K562 (cell line): ENCODE results near the gene RAB31. TPM values are rescaled to one million over a fixed set of nuclear protein-coding genes. Genes with fewer than 3 reads are reported as not detected.

Experiments
- ATAC-seq: fragments of 200-7000 bp; cut with Tn5 transposase; 3 replicates; pipeline ENCODE4 v1.9.1; 2020; ENCODE audit warnings: moderate library complexity
- BruUV-seq: library from RNA; stranded (reverse); fragments of 400-500 nt; replicated peaks from 2 replicates; lab custom pipeline; 2021; lab: Mats Ljungman, UMichigan
- CTCF ChIA-PET: fragments of 300-600 bp; formaldehyde crosslinking; extraction: SDS; loops from one replicate; lab custom pipeline; 2021; ENCODE audit warnings: low intra/inter-chr PET ratio; lab: Yijun Ruan, JAX
- POLR2A ChIA-PET: fragments of 300-600, 350-650 bp; sonication (Branson Sonifier 250); formaldehyde crosslinking; extraction: SDS; loops from one replicate; lab custom pipeline; 2021; ENCODE audit warnings: antibody characterized with exemption, inconsistent platforms; lab: Yijun Ruan, JAX
- DNase-seq, 4 experiments: peaks; one replicate each; pipeline versions ENCODE4 v3.0.0 to v3.0.0-alpha.2; 2011 to 2018; ENCODE audit warnings: low spot score in 3 of 4, mixed read lengths in 3 of 4; ENCODE audit errors: extremely low read depth in 1 of 4
- FAIRE-seq: peaks from 2 replicates; lab custom pipeline; 2011; peaks lifted over from hg19 to GRCh38; lab: Jason Lieb, UNC
- H2AFZ ChIP-seq: 2 replicates; pipeline ENCODE4 v1.6.0; 2011; ENCODE audit warnings: low read depth, low read length, control low read depth, inconsistent platforms
- H3K27ac ChIP-seq: fragments of 200-600 bp; 3 replicates; pipeline ENCODE4 v1.8.0; 2011; ENCODE audit warnings: low read depth, mild to moderate bottlenecking, control low read depth, inconsistent platforms, low read length, moderate library complexity, mixed read lengths; ENCODE audit errors: extremely low read depth
- H3K27me3 ChIP-seq, 2 experiments: fragments of 300-600 bp in 1 of 2; 2 replicates in 1 of 2; 3 replicates in 1 of 2; pipeline versions ENCODE4 v1.6.0 to v1.8.0; 2011; ENCODE audit warnings: inconsistent platforms in 2 of 2, low read length in 2 of 2, mild to moderate bottlenecking in 1 of 2, mixed read lengths in 1 of 2, moderate library complexity in 1 of 2; ENCODE audit not compliant: control insufficient read depth in 2 of 2, insufficient read depth in 2 of 2
- H3K36me3 ChIP-seq: fragments of 300-600 bp; 3 replicates; pipeline ENCODE4 v1.8.0; 2011; ENCODE audit warnings: mild to moderate bottlenecking, low read length, inconsistent platforms; ENCODE audit not compliant: control insufficient read depth, insufficient read depth
- H3K4me1 ChIP-seq, 2 experiments: fragments of 200-600 bp in 1 of 2; replicated peaks in 1 of 2; 2 replicates in 1 of 2; 3 replicates in 1 of 2; pipeline versions ENCODE4 v1.5.1 to v1.8.0; 2011; ENCODE audit warnings: inconsistent platforms in 2 of 2, low read length in 2 of 2, mild to moderate bottlenecking in 1 of 2, mixed read lengths in 1 of 2, moderate library complexity in 1 of 2; ENCODE audit not compliant: control insufficient read depth in 2 of 2, insufficient read depth in 2 of 2
- H3K4me2 ChIP-seq: 2 replicates; pipeline ENCODE4 v1.6.1; 2011; ENCODE audit warnings: low read length, control low read depth, inconsistent platforms, mixed read lengths; ENCODE audit not compliant: insufficient read depth
- H3K4me3 ChIP-seq: fragments of 200-600 bp; sonication (generic), shearing (Covaris generic); 2 replicates; pipeline ENCODE4 v1.5.1; 2016; ENCODE audit warnings: control low read depth, inconsistent platforms
- H3K79me2 ChIP-seq: fragments of 200-600 bp; 3 replicates; pipeline ENCODE4 v1.8.0; 2011; ENCODE audit warnings: low read length, inconsistent platforms; ENCODE audit not compliant: control insufficient read depth, insufficient read depth
- H3K9ac ChIP-seq, 2 experiments: 2 replicates each; pipeline versions ENCODE4 v1.6.0 to v1.6.1; 2011; ENCODE audit warnings: low read depth in 2 of 2, low read length in 2 of 2, control low read depth in 1 of 2, inconsistent platforms in 1 of 2, mild to moderate bottlenecking in 1 of 2, mixed read lengths in 1 of 2; ENCODE audit not compliant: insufficient read depth in 1 of 2
- H3K9me1 ChIP-seq: one replicate; pipeline ENCODE4 v1.6.0; 2011; ENCODE audit warnings: inconsistent platforms, mild to moderate bottlenecking, low read length, moderate library complexity; ENCODE audit not compliant: control insufficient read depth, insufficient read depth
- H3K9me3 ChIP-seq: replicated peaks from 2 replicates; pipeline ENCODE4 v1.5.1; 2011; ENCODE audit warnings: low read depth, low read length, inconsistent platforms; ENCODE audit not compliant: control insufficient read depth, insufficient read depth
- H4K20me1 ChIP-seq: replicated peaks from 2 replicates; pipeline ENCODE4 v1.6.1; 2011; ENCODE audit warnings: low read length, inconsistent platforms, mixed read lengths; ENCODE audit not compliant: control insufficient read depth, insufficient read depth
- CBX5 ChIP-seq: IDR thresholded peaks from 2 replicates; pipeline ENCODE4 v1.6.1; 2014; ENCODE audit warnings: low read depth, borderline replicate concordance
- HOXB6 ChIP-seq: fragments of 250-450 bp; sonication (Bioruptor Pico); IDR thresholded peaks from 2 replicates; pipeline ENCODE4 v1.5.1; 2022; ENCODE audit warnings: mild to moderate bottlenecking, borderline replicate concordance
- NFXL1 ChIP-seq: fragments of 450-650 bp; formaldehyde crosslinking; IDR thresholded peaks from 2 replicates; pipeline ENCODE4 v1.4.0; 2021; ENCODE audit warnings: mild to moderate bottlenecking
- NR2C2 ChIP-seq, 2 experiments: fragments of 200-800 bp in 1 of 2; sonication (Bioruptor generic) in 1 of 2; sonication (generic) in 1 of 2; formaldehyde crosslinking in 1 of 2; IDR thresholded peaks; 2 replicates each; pipeline versions ENCODE4 v1.6.1 to v1.8.0; 2016 to 2022; ENCODE audit warnings: mild to moderate bottlenecking in 1 of 2, missing compliant biosample characterization in 1 of 2, missing genetic modification characterization in 1 of 2, missing genetic modification reagents in 1 of 2
- TBP ChIP-seq: optimal IDR thresholded peaks from 2 replicates; pipeline ENCODE3; 2011; ENCODE audit warnings: low read depth, low read length, improper control_type of control experiment
- ZNF23 ChIP-seq: fragments of 250-450 bp; sonication (Bioruptor Pico); IDR thresholded peaks from 2 replicates; pipeline ENCODE4 v1.4.0; 2020; ENCODE audit warnings: mild to moderate bottlenecking
- WGBS: fragments of 100-300 bp; shearing (Covaris generic); methylation state at CpG from one replicate; pipeline ENCODE4 v1.1.6; 2016; ENCODE audit warnings: low coverage, mixed read lengths; ENCODE audit not compliant: insufficient coverage; ENCODE audit errors: missing lambda C conversion rate; 5-methylcytosine and 5-hydroxymethylcytosine counted together
- in situ Hi-C: fragments of 300-500 bp; cut with MboI; formaldehyde crosslinking; loops from 4 replicates; pipeline ENCODE4 v1.15.0; 2018; ENCODE audit warnings: inconsistent platforms, mixed read lengths
- intact Hi-C: fragments of 100-400 bp; cut with micrococcal nuclease; formaldehyde crosslinking; loops from 2 replicates; pipeline ENCODE4 v1.14.2; 2022
- polyA plus RNA-seq, 8 experiments: library from polyadenylated mRNA; depleted of rRNA in 4 of 8; stranded (reverse) in 5 of 8; unstranded in 3 of 8; fragments of >200 nt; fragmentation: Nextera tagmentation in 2 of 8; fragmentation: Illumina TruSeq in 1 of 8; extraction: Ambion mirVana in 2 of 8; extraction: Trizol in 1 of 8; gene quantifications; 2 replicates each; pipeline versions ENCODE4 v1.2.1 to v1.2.3, GENCODE V29; 2011 to 2014; ENCODE audit warnings: inconsistent platforms in 1 of 8, missing spikeins in 1 of 8
- total RNA-seq, 7 experiments: library from RNA; depleted of rRNA in 6 of 7; stranded (reverse); fragments of >200 nt in 6 of 7; fragmentation: Illumina TruSeq in 2 of 7; extraction: Trizol in 2 of 7; gene quantifications; 2 replicates each; pipeline versions ENCODE4 v1.2.1 to v1.2.3, GENCODE V29; 2011 to 2021; ENCODE audit warnings: low replicate concordance in 1 of 7
- TF ChIP-seq, protein P1 (sequence below): fragments of 250-450 bp; sonication (Bioruptor Pico); IDR thresholded peaks from 2 replicates; pipeline ENCODE4 v1.8.0; 2022; ENCODE audit warnings: inconsistent platforms, mild to moderate bottlenecking, moderate library complexity, borderline replicate concordance

The RAB31 gene
- total and polyA plus RNA-seq, 9 of the 15 experiments (the other 6 are each of a cell fraction or from before 2014, with no cell fraction given): 20.7 to 70.4 (median 41.3) TPM

GRCh38 chr18:9878783-9879242 lies 170.7 kb downstream of the RAB31 start (continued):
- TF ChIP-seq NR2C2 (CRISPR knock-in tag; IDR thresholded peaks at IDR 0.05): no peak
- peak; percentile 74 for TF ChIP-seq NR2C2 (tag; IDR thresholded peaks at IDR 0.05)
- TF ChIP-seq ZNF23 (CRISPR knock-in tag): peak; percentile 57; the same call in 1 of the 2 replicates
- no peak for TF ChIP-seq HOXB6 (CRISPR knock-in tag)
- TF ChIP-seq, protein P1, sequence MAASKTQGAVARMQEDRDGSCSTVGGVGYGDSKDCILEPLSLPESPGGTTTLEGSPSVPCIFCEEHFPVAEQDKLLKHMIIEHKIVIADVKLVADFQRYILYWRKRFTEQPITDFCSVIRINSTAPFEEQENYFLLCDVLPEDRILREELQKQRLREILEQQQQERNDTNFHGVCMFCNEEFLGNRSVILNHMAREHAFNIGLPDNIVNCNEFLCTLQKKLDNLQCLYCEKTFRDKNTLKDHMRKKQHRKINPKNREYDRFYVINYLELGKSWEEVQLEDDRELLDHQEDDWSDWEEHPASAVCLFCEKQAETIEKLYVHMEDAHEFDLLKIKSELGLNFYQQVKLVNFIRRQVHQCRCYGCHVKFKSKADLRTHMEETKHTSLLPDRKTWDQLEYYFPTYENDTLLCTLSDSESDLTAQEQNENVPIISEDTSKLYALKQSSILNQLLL (CRISPR knock-in tag): no peak
- TF ChIP-seq NFXL1: peak; percentile 78; the same call in 1 of the 2 replicates

- Histone ChIP-seq H3K9me3 (no peaks in the 10 kb centered on the region), H3K9ac (peak overlapping the region; percentile 56 to 68; a peak in 2 of 4 replicates), H3K27me3 (no peaks in the 10 kb centered on the region), H3K27ac (peak overlapping the region; percentile 82), H3K79me2 (peaks cover 3% of the 10 kb centered on the region; the same call in 1 of the 3 replicates), H2AFZ (peak overlapping the region; percentile 73), H4K20me1 (no peaks in the 10 kb centered on the region), H3K4me1 (peaks cover 30 to 59% of the 10 kb centered on the region in 2 experiments), H3K4me2 (peak overlapping the region; percentile 6; the same call in 1 of the 2 replicates), H3K9me1 (no peaks in the 10 kb centered on the region), H3K4me3 (no peak overlapping the region), H3K36me3 (no peaks in the 10 kb centered on the region)
- CTCF ChIA-PET: no interaction called here
- 48% methylated on average over 6 of the region's 6 CpGs for WGBS
- no peak for TF ChIP-seq CBX5
- peak; percentile 8 for TF ChIP-seq TBP
- FAIRE-seq (no peak), ATAC-seq (no peak), DNase-seq (no peak)
- in situ Hi-C loops: no loop called here
- intact Hi-C loops: no loop called here
- POLR2A ChIA-PET: interaction anchor here (0.6 to 0.8 kb wide), 3 partner anchors 9 to 37 kb away, joined by 3 read pairs; no protein-coding TSS in a partner anchor
- no TSS peak for BruUV-seq
Observed at GRCh38 chr18:9884090-9884489, 176.0 kb downstream of the RAB31 start.
